Measurements from ENCODE around the gene LPCAT1.

DNA sequence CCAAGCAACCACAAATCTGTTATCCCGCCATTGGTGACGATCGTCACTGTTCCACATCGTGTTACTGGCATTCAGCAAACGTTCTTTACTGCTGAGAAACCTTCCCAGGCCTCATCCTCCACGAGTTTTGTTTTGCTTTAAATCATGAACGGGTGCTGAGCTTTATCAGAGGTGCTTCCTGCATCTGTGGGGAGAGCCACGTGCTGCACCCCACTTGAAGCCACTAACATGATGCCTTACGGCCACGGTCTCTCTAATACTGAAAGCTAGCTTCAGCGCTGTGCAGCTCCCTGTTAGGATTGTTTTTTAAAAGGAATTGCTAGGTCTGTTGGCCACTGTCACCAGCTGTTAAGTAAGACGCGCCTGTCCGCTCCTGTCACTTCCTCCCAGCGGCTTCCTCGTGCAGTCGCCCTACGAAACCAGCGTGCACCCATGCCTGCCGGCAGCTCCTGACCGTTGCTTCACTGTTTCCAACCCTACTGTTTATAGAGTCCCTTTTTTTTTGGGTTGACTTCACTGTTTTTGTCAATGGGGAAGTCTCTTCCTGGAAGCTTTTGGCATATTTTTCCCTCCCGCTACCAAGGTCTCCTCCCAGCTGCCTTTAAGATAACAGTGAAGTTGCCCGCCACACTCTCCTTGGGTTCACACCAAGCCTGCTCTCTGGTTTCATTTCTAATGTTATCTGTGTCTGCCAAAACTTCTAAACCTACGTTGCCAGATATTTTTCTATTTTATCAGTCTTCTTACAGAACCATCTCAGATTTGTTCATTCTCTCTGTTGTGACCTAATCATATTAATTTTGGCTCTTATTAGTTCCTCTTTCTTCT, 20.3 kb downstream of the LPCAT1 start:
- TF ChIP-seq YY1 (IDR thresholded peaks at IDR 0.05; ENCODE audit: extremely low read depth, insufficient replicate concordance, low read depth, low read length) (no peak), EZH2 (IDR thresholded peaks at IDR 0.05) (no peak), POLR2A (IDR thresholded peaks at IDR 0.05; ENCODE audit: borderline replicate concordance, extremely low read depth, insufficient read depth, insufficient read length) (no peak), ZFX (IDR thresholded peaks at IDR 0.05) (no peak), ZNF274 (IDR thresholded peaks at IDR 0.05; ENCODE audit: low read depth, low read length) (no peak), POLR2AphosphoS5 (IDR thresholded peaks at IDR 0.05; ENCODE audit: low read depth, low read length) (no peak), EZH2phosphoT487 (IDR thresholded peaks at IDR 0.05; ENCODE audit: borderline replicate concordance) (no peak), SRF (IDR thresholded peaks at IDR 0.05; ENCODE audit: low read depth) (no peak), SIN3A (IDR thresholded peaks at IDR 0.05; ENCODE audit: low read depth) (no peak)
- TF ChIP-seq, protein P1, sequence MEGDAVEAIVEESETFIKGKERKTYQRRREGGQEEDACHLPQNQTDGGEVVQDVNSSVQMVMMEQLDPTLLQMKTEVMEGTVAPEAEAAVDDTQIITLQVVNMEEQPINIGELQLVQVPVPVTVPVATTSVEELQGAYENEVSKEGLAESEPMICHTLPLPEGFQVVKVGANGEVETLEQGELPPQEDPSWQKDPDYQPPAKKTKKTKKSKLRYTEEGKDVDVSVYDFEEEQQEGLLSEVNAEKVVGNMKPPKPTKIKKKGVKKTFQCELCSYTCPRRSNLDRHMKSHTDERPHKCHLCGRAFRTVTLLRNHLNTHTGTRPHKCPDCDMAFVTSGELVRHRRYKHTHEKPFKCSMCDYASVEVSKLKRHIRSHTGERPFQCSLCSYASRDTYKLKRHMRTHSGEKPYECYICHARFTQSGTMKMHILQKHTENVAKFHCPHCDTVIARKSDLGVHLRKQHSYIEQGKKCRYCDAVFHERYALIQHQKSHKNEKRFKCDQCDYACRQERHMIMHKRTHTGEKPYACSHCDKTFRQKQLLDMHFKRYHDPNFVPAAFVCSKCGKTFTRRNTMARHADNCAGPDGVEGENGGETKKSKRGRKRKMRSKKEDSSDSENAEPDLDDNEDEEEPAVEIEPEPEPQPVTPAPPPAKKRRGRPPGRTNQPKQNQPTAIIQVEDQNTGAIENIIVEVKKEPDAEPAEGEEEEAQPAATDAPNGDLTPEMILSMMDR (IDR thresholded peaks at IDR 0.05 in 2 of 3, conservative IDR thresholded peaks at IDR 0.05 in 1 of 3; ENCODE audit: borderline replicate concordance in 1 of 3, insufficient read depth in 1 of 3, low read depth in 2 of 3, low read length in 2 of 3) = no peak
- TF ChIP-seq, protein P2, sequence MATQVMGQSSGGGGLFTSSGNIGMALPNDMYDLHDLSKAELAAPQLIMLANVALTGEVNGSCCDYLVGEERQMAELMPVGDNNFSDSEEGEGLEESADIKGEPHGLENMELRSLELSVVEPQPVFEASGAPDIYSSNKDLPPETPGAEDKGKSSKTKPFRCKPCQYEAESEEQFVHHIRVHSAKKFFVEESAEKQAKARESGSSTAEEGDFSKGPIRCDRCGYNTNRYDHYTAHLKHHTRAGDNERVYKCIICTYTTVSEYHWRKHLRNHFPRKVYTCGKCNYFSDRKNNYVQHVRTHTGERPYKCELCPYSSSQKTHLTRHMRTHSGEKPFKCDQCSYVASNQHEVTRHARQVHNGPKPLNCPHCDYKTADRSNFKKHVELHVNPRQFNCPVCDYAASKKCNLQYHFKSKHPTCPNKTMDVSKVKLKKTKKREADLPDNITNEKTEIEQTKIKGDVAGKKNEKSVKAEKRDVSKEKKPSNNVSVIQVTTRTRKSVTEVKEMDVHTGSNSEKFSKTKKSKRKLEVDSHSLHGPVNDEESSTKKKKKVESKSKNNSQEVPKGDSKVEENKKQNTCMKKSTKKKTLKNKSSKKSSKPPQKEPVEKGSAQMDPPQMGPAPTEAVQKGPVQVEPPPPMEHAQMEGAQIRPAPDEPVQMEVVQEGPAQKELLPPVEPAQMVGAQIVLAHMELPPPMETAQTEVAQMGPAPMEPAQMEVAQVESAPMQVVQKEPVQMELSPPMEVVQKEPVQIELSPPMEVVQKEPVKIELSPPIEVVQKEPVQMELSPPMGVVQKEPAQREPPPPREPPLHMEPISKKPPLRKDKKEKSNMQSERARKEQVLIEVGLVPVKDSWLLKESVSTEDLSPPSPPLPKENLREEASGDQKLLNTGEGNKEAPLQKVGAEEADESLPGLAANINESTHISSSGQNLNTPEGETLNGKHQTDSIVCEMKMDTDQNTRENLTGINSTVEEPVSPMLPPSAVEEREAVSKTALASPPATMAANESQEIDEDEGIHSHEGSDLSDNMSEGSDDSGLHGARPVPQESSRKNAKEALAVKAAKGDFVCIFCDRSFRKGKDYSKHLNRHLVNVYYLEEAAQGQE (IDR thresholded peaks at IDR 0.05; ENCODE audit: low read depth) = no peak

All from HCT116 (cell line).